ENCODE results near the gene MIB2.
"Not testable (repeated sequence)": the region's sequence is repeated elsewhere in the genome, so short reads cannot be mapped to it uniquely, and the experiment has no call there.

The MIB2 gene

GRCh38 chr1:1591452-1591851, 23.8 kb upstream of the MIB2 start:
- no peak for DNase-seq (ENCODE audit: low spot score)
- in situ Hi-C loops (cut with MboI; ENCODE audit: low sequenced_read_pairs, unreplicated experiment) = no loop called here
- TF ChIP-seq CTCF (IDR thresholded peaks at IDR 0.05; ENCODE audit: borderline replicate concordance, control extremely low read depth, extremely low read depth, insufficient read depth, missing control alignments) = no peak

GRCh38 chr1:1593834-1594601, 21.3 kb upstream of the MIB2 start:
- in situ Hi-C loops (cut with MboI; ENCODE audit: low sequenced_read_pairs, unreplicated experiment) = no loop called here
- no peak for TF ChIP-seq CTCF (IDR thresholded peaks at IDR 0.05; ENCODE audit: borderline replicate concordance, control extremely low read depth, extremely low read depth, insufficient read depth, missing control alignments)
- no peak for DNase-seq (ENCODE audit: low spot score)

- in situ Hi-C loops (cut with MboI; ENCODE audit: low sequenced_read_pairs, unreplicated experiment) = no loop called here
- TF ChIP-seq CTCF (IDR thresholded peaks at IDR 0.05; ENCODE audit: borderline replicate concordance, control extremely low read depth, extremely low read depth, insufficient read depth, missing control alignments) = no peak
- no peak for DNase-seq (ENCODE audit: low spot score)
Observed at GRCh38 chr1:1594602-1595260, 20.6 kb upstream of the MIB2 start.

- DNase-seq (ENCODE audit: low spot score); in situ Hi-C loops (cut with MboI; ENCODE audit: low sequenced_read_pairs, unreplicated experiment): not testable (repeated sequence)
Observed at GRCh38 chr1:1595341-1595740, 20.0 kb upstream of the MIB2 start.

- no peak for TF ChIP-seq CTCF (IDR thresholded peaks at IDR 0.05; ENCODE audit: borderline replicate concordance, control extremely low read depth, extremely low read depth, insufficient read depth, missing control alignments)
- DNase-seq (ENCODE audit: low spot score) = peak; percentile 61
Observed at GRCh38 chr1:1596493-1597274, 18.6 kb upstream of the MIB2 start.

GRCh38 chr1:1597275-1597930, 17.9 kb upstream of the MIB2 start:
- DNase-seq (ENCODE audit: low spot score) = peak; percentile 76
- in situ Hi-C loops (cut with MboI; ENCODE audit: low sequenced_read_pairs, unreplicated experiment) = no loop called here
- peak; percentile 15 for TF ChIP-seq CTCF (IDR thresholded peaks at IDR 0.05; ENCODE audit: borderline replicate concordance, control extremely low read depth, extremely low read depth, insufficient read depth, missing control alignments)

More at GRCh38 chr1:1596493-1597274, 18.6 kb upstream of the MIB2 start:
- in situ Hi-C loops (cut with MboI; ENCODE audit: low sequenced_read_pairs, unreplicated experiment) = no loop called here
